H1 (cell line): ENCODE data around the gene CAMK2D. TPM values are rescaled to one million over a fixed set of nuclear protein-coding genes. Genes with fewer than 3 reads are reported as not detected.

ENCODE experiments used
- CTCF ChIA-PET: fragments of 300-600 bp; sonication (Branson Sonifier 250); formaldehyde crosslinking; loops from one replicate; lab custom pipeline; 2021; ENCODE audit not compliant: partially characterized antibody; lab: Charles Lee
- POLR2A ChIA-PET: fragments of 300-600 bp; sonication (Branson Sonifier 250); formaldehyde crosslinking; loops from one replicate; lab custom pipeline; 2021; ENCODE audit warnings: inconsistent platforms; ENCODE audit not compliant: partially characterized antibody; lab: Charles Lee
- DNase-seq, 2 experiments: peaks; one replicate each; pipeline versions ENCODE4 v3.0.0 to v3.0.0-alpha.2; 2010 to 2022; ENCODE audit warnings: low spot score in 2 of 2, low read depth in 1 of 2, mixed read lengths in 1 of 2
- FAIRE-seq: peaks from 2 replicates; lab custom pipeline; 2011; peaks lifted over from hg19 to GRCh38; lab: Jason Lieb, UNC
- H2AFZ ChIP-seq: 2 replicates; pipeline ENCODE4 v1.8.1; 2012; ENCODE audit warnings: low read length, inconsistent platforms
- H2AK5ac ChIP-seq: 2 replicates; pipeline ENCODE4 v1.6.1; 2013; ENCODE audit warnings: low read depth, low read length
- H2BK120ac ChIP-seq: replicated peaks from 2 replicates; pipeline ENCODE3; 2013; ENCODE audit warnings: low read depth, low read length, inconsistent platforms
- H2BK12ac ChIP-seq: 2 replicates; pipeline ENCODE4 v1.6.1; 2013; ENCODE audit warnings: low read depth, low read length
- H2BK15ac ChIP-seq: 2 replicates; pipeline ENCODE4 v1.6.1; 2013; ENCODE audit warnings: low read length
- H2BK20ac ChIP-seq: 2 replicates; pipeline ENCODE4 v1.6.1; 2013; ENCODE audit warnings: low read length
- H2BK5ac ChIP-seq: 2 replicates; pipeline ENCODE4 v1.6.1; 2013; ENCODE audit warnings: low read depth, low read length
- H3K14ac ChIP-seq: 2 replicates; pipeline ENCODE4 v1.6.1; 2013; ENCODE audit warnings: inconsistent platforms; ENCODE audit not compliant: insufficient read length
- H3K18ac ChIP-seq: 2 replicates; pipeline ENCODE4 v1.6.1; 2013; ENCODE audit warnings: low read length; ENCODE audit errors: extremely low read depth
- H3K23ac ChIP-seq: 2 replicates; pipeline ENCODE4 v1.6.1; 2013; ENCODE audit warnings: inconsistent platforms; ENCODE audit not compliant: insufficient read length
- H3K23me2 ChIP-seq: 2 replicates; pipeline ENCODE4 v1.6.1; 2013; ENCODE audit warnings: low read depth, low read length
- H3K27ac ChIP-seq: 2 replicates; pipeline ENCODE4 v1.6.1; 2011; ENCODE audit warnings: low read depth, low read length, inconsistent platforms
- H3K27me3 ChIP-seq, 4 experiments: replicated peaks in 1 of 4; 1 replicate in 1 of 4; 2 replicates in 3 of 4; pipeline versions ENCODE4 v1.6.1 to v1.8.1; 2011 to 2013; ENCODE audit warnings: low read length in 3 of 4, mild to moderate bottlenecking in 3 of 4, inconsistent platforms in 2 of 4, mixed read lengths in 2 of 4, moderate library complexity in 1 of 4; ENCODE audit not compliant: control insufficient read depth in 3 of 4, insufficient read depth in 3 of 4; ENCODE audit errors: extremely low read depth in 1 of 4
- H3K36me3 ChIP-seq, 4 experiments: 2 replicates each; pipeline versions ENCODE4 v1.6.1 to v1.8.1; 2011 to 2013; ENCODE audit warnings: mild to moderate bottlenecking in 4 of 4, low read length in 3 of 4, moderate library complexity in 2 of 4, control low read depth in 1 of 4, inconsistent platforms in 1 of 4; ENCODE audit not compliant: insufficient read depth in 4 of 4, control insufficient read depth in 2 of 4
- H3K4ac ChIP-seq: replicated peaks from 2 replicates; pipeline ENCODE3; 2013; ENCODE audit warnings: low read length, low read depth, mixed read lengths, inconsistent platforms; ENCODE audit not compliant: insufficient read length
- H3K4me1 ChIP-seq, 4 experiments: replicated peaks in 1 of 4; 1 replicate in 1 of 4; 2 replicates in 3 of 4; pipeline versions ENCODE4 v1.6.1 to v1.8.1; 2011 to 2013; ENCODE audit warnings: low read length in 3 of 4, inconsistent platforms in 2 of 4, mixed read lengths in 1 of 4; ENCODE audit not compliant: insufficient read depth in 4 of 4, control insufficient read depth in 3 of 4
- H3K4me2 ChIP-seq, 2 experiments: 2 replicates each; pipeline versions ENCODE4 v1.6.1 to v1.8.1; 2011 to 2013; ENCODE audit warnings: low read depth in 2 of 2, low read length in 2 of 2, control low read depth in 1 of 2, inconsistent platforms in 1 of 2, mild to moderate bottlenecking in 1 of 2; ENCODE audit not compliant: insufficient read depth in 1 of 2
- H3K4me3 ChIP-seq, 4 experiments: fragments of 200-600, 300-600 bp in 1 of 4; sonication (generic), shearing (Covaris generic), sonication (Bioruptor Twin) in 1 of 4; 2 replicates each; pipeline versions ENCODE4 v1.5.1 to v1.8.1; 2011 to 2016; ENCODE audit warnings: low read length in 4 of 4, low read depth in 3 of 4, control low read depth in 2 of 4, inconsistent platforms in 2 of 4, mild to moderate bottlenecking in 2 of 4, mixed read lengths in 1 of 4, moderate library complexity in 1 of 4; ENCODE audit not compliant: insufficient read depth in 2 of 4; ENCODE audit errors: extremely low read depth in 1 of 4
- H3K56ac ChIP-seq: replicated peaks from 2 replicates; pipeline ENCODE3; 2013; ENCODE audit warnings: low read depth, mild to moderate bottlenecking, mixed read lengths, low read length, inconsistent platforms; ENCODE audit not compliant: insufficient read length
- H3K79me1 ChIP-seq: 2 replicates; pipeline ENCODE4 v1.6.1; 2013; ENCODE audit warnings: low read depth, low read length, control low read depth
- H3K79me2 ChIP-seq, 2 experiments: 2 replicates each; pipeline versions ENCODE4 v1.6.1 to v1.8.1; 2012 to 2013; ENCODE audit warnings: low read length in 2 of 2, mild to moderate bottlenecking in 2 of 2, inconsistent platforms in 1 of 2; ENCODE audit not compliant: insufficient read depth in 2 of 2, control insufficient read depth in 1 of 2
- H3K9ac ChIP-seq, 4 experiments: replicated peaks in 1 of 4; 1 replicate in 1 of 4; 2 replicates in 3 of 4; pipeline versions ENCODE4 v1.6.1 to v1.8.1; 2011 to 2013; ENCODE audit warnings: low read depth in 3 of 4, low read length in 3 of 4, control low read depth in 2 of 4, mild to moderate bottlenecking in 2 of 4, moderate library complexity in 2 of 4, inconsistent platforms in 1 of 4; ENCODE audit errors: extremely low read depth in 1 of 4
- H3K9me3 ChIP-seq, 2 experiments: 2 replicates each; pipeline versions ENCODE4 v1.6.1 to v1.8.1; 2012 to 2013; ENCODE audit warnings: mild to moderate bottlenecking in 2 of 2, moderate library complexity in 2 of 2, control low read depth in 1 of 2, inconsistent platforms in 1 of 2, low read depth in 1 of 2, low read length in 1 of 2, mixed read lengths in 1 of 2; ENCODE audit not compliant: insufficient read depth in 2 of 2
- H4K20me1 ChIP-seq, 2 experiments: replicated peaks in 1 of 2; 2 replicates each; pipeline versions ENCODE3 to v1.8.1; 2011 to 2013; ENCODE audit warnings: inconsistent platforms in 2 of 2, low read length in 2 of 2, mild to moderate bottlenecking in 1 of 2; ENCODE audit not compliant: insufficient read depth in 2 of 2, control insufficient read depth in 1 of 2
- H4K5ac ChIP-seq: 2 replicates; pipeline ENCODE4 v1.6.1; 2013; ENCODE audit warnings: low read length, low read depth, mixed read lengths, inconsistent platforms; ENCODE audit not compliant: insufficient read length
- H4K8ac ChIP-seq: 2 replicates; pipeline ENCODE4 v1.8.0; 2013; ENCODE audit warnings: mild to moderate bottlenecking, moderate library complexity, low read length, inconsistent platforms; ENCODE audit not compliant: insufficient read depth; ENCODE audit errors: extremely low read depth
- H4K91ac ChIP-seq: replicated peaks from 2 replicates; pipeline ENCODE3; 2013; ENCODE audit warnings: low read length, mixed read lengths, inconsistent platforms; ENCODE audit not compliant: insufficient read length
- CTBP2 ChIP-seq: IDR thresholded peaks from 2 replicates; pipeline ENCODE4 v1.7.0; 2011; ENCODE audit warnings: borderline replicate concordance, mild to moderate bottlenecking, moderate library complexity, mixed read lengths, low read length; ENCODE audit not compliant: insufficient read depth, insufficient read length
- GABPA ChIP-seq: IDR thresholded peaks from 2 replicates; pipeline ENCODE4 v1.6.1; 2011; ENCODE audit warnings: mild to moderate bottlenecking, low read length, moderate library complexity, borderline replicate concordance; ENCODE audit not compliant: insufficient read depth
- JUN ChIP-seq: IDR thresholded peaks from 2 replicates; pipeline ENCODE4 v1.6.1; 2011; ENCODE audit warnings: low read depth, mild to moderate bottlenecking, improper control_type of control experiment, low read length
- RXRA ChIP-seq: IDR thresholded peaks from 2 replicates; pipeline ENCODE4 v1.6.1; 2011; ENCODE audit warnings: low read depth, mild to moderate bottlenecking, low read length, moderate library complexity; ENCODE audit not compliant: insufficient read depth
- WGBS, 2 experiments: shearing (Covaris generic) in 1 of 2; methylation state at CpG; one replicate each; pipeline versions ENCODE4 v1.1.6 to v1.1.7; 2013 to 2015; ENCODE audit warnings: low lambda C conversion rate in 2 of 2, mixed read lengths in 2 of 2, inconsistent platforms in 1 of 2, low coverage in 1 of 2, missing lambda C conversion rate in 1 of 2; ENCODE audit not compliant: insufficient replicate concordance in 2 of 2, insufficient coverage in 1 of 2, insufficient read length in 1 of 2; ENCODE audit errors: extremely low coverage in 1 of 2, missing lambda C conversion rate in 1 of 2; 5-methylcytosine and 5-hydroxymethylcytosine counted together
- polyA plus RNA-seq, 7 experiments: library from polyadenylated mRNA; depleted of rRNA in 3 of 7; stranded (reverse) in 5 of 7; unstranded in 2 of 7; fragments of >200 nt in 5 of 7; fragments of 200-250 nt in 2 of 7; gene quantifications; 1 replicate in 5 of 7; 2 replicates in 1 of 7; 4 replicates in 1 of 7; pipeline versions ENCODE4 v1.2.1 to v1.2.3, GENCODE V29; 2011 to 2013; ENCODE audit warnings: missing spikeins in 2 of 7, mixed read lengths in 2 of 7
- total RNA-seq: library from RNA; stranded (reverse); fragmentation: NEBNext Ultra II Directional; extraction: Animal tissue kit (Norgen Biotek cat#: 25700); gene quantifications from 2 replicates; pipeline ENCODE4 v1.2.1, GENCODE V29; 2021

The CAMK2D gene
- total and polyA plus RNA-seq, 2 of the 8 experiments (the other 6 are each of a cell fraction or from before 2014, with no cell fraction given): 3.2 to 7.0 TPM

GRCh38 chr4:113525521-113525920 lies 236.0 kb downstream of the CAMK2D start:
- no peaks in the 10 kb centered on the region for H4K20me1 ChIP-seq
- H3K27ac ChIP-seq: no peak overlapping the region
- H2BK120ac ChIP-seq: no peak overlapping the region
- ChIA-PET POLR2A (no interaction called here), CTCF (no interaction called here)
- no peak overlapping the region for H2BK5ac ChIP-seq
- no peak overlapping the region for H4K8ac ChIP-seq
- no peak overlapping the region for H3K18ac ChIP-seq
- WGBS, 2 experiments: 77% methylated on average over 2 of the region's 2 CpGs; no CpG with 5 or more reads in 1 of the 2 experiments
- no peak overlapping the region for H3K4me2 ChIP-seq
- no peak overlapping the region for H3K9ac ChIP-seq
- H2BK20ac ChIP-seq: no peak overlapping the region
- no peak overlapping the region for H2BK15ac ChIP-seq
- H2AFZ ChIP-seq: no peak overlapping the region
- H3K79me1 ChIP-seq: no peaks in the 10 kb centered on the region
- H3K4ac ChIP-seq: no peak overlapping the region
- no peak overlapping the region for H4K5ac ChIP-seq
- no peak overlapping the region for H4K91ac ChIP-seq
- DNase-seq (no peak), FAIRE-seq (no peak)
- H3K27me3 ChIP-seq: no peaks in the 10 kb centered on the region
- no peaks in the 10 kb centered on the region for H3K36me3 ChIP-seq
- no peak overlapping the region for H3K23ac ChIP-seq
- H3K9me3 ChIP-seq: no peaks in the 10 kb centered on the region
- H3K4me3 ChIP-seq: no peak overlapping the region
- peaks cover 0 to 3% (median 0%) of the 10 kb centered on the region in 4 experiments; a peak in 1 of 7 replicates for H3K4me1 ChIP-seq
- no peak overlapping the region for H2BK12ac ChIP-seq
- no peak overlapping the region for H3K56ac ChIP-seq
- no peaks in the 10 kb centered on the region for H3K79me2 ChIP-seq
- H2AK5ac ChIP-seq: no peak overlapping the region
- H3K14ac ChIP-seq: no peak overlapping the region
- no peaks in the 10 kb centered on the region for H3K23me2 ChIP-seq
- TF ChIP-seq CTBP2 (no peak), JUN (no peak), RXRA (no peak), GABPA (no peak)
